Stimulated activated CD8-positive, alpha-beta memory T cell treated with anti-CD3 and anti-CD28 coated beads, Interleukin-2, amount 100 ng/mL, for 48 hours (primary cell): Measurements from ENCODE around the gene ACTL7A.

ENCODE experiments used
- DNase-seq, 2 donors: peaks; one replicate each; pipeline ENCODE4 v3.0.0-alpha.2; 2020; ENCODE audit warnings: low read depth in 2 of 2

ACTL7A gene

DNA sequence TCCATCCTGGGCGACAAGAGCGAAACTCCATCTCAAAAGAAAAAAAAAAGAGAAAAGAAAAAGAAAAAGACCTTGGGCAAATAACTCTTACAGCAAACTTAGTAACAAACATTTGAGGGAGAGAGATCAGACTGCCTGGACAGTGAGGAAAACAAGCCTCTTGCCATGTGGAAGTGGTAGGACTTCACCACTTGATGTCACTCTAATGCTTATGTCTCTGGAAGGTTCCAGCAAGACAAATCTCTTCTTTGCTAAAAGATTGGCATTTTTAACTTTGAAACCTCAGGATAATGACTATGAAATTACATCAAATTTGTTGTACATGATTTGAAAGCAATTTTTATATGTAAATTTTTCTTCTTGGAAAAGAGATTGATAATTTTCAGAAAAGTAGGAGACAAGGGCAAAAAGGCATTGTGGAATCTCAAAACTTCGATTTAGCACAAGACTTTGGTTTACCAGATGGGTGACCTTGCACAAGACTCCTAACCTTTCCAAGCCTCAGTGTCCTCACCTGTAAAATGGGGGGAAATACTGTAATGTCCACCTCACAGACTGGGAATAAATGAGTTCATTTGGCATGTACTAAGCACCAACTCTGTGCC, 11.7 kb upstream of the ACTL7A start:
- no peak for DNase-seq

DNA sequence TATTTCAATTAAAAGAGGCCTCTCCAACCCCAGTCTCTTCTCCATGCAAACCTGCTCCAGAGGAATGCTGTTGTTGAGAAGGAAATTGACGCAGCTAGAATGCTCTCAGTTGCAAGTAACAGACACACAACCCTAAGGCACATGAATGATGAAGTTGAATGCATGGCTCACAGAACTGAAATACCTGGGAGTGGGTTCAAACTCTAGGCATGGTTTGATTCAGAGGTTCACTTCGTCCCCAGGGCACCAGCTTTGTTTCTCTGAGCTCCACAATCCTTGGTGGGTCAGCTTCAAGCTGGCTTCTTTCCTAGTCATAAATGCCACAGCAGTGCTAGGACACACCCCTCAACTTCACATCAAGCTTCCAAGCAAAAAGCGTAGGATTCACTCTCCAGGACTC, 10.9 kb upstream of the ACTL7A start:
- no peak for DNase-seq

DNA sequence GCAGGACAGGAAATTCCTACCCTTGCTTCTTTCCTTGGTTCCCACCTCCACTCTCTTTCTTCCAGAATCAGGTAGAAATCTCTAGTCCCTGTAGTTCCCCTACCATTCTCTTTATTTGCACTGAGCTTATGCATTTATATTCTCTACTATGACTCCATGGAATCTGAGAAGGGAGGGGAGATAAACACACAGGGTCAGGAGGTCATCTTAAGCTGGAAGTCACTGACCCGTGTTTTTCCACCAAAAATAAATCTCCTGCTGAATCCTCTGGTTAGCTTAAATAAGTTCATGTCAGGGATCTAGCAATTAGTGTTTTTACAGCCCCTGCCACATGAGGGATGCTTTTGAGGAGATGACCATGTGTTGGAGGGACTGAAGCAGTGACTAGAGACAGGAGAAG, 10.0 kb upstream of the ACTL7A start:
- no peak for DNase-seq

DNA sequence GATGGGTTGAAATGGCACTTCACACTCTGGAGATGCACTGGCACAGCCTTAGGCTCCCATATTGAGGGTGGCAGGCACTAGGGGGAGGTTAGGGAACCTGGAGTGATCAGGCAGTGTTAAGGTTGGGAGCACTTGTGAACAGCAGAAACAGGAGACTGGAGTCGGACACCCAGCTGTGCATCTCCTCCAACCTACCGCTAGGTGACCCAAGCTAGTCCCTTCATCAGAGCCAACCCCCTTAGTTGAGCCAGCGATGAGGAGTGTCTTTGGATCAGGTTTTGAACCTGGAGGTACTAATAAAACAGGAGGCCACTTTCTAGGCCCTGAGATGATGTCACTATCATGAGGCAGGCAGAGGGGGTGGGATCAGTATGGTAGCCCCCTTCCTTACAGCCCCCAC, 8.0 kb upstream of the ACTL7A start:
- no peak for DNase-seq

DNA sequence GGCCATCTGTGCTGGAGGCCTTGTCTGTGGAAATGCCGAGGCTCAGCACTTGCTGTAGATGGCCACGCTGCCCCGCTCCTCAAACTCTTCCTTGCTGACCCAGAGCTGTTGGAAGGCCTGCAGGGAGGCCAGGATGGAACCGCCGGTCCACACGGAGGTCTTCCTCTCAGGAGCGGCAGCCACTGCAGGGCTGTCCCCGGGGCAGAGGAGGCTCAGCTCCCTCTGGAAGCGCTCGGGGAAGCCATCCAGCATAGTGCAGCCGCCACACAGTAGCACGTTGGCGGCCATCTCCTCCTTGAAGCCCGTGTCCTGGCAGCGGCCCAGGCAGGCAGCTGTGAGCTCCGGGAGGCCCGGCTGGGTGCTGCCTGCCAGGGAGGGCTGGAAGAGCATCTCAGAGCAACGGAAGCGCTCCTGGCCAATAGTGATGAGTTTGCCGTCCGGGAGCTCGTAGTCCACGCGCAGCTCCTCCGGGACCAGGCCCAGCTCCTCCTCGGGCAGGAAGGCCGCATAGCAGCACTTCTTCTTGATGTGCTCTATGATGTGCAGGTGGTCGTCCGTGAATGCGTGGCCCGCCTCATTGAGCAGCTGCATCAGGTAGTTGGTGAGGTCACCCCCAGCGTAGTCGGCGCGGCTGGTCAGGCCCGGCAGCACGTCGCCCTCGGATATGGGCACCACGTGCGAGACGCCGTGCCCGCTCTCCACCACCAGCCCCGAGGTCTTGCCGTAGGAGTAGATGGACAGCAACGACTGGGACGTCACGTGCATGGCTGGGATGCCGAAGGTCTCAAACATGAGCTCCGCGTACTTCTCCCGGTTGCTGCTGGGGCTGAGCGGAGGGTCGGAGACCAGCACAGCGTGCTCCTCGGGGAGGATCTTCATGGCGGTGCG, 7.2 kb upstream of the ACTL7A start:
- no peak for DNase-seq

DNA sequence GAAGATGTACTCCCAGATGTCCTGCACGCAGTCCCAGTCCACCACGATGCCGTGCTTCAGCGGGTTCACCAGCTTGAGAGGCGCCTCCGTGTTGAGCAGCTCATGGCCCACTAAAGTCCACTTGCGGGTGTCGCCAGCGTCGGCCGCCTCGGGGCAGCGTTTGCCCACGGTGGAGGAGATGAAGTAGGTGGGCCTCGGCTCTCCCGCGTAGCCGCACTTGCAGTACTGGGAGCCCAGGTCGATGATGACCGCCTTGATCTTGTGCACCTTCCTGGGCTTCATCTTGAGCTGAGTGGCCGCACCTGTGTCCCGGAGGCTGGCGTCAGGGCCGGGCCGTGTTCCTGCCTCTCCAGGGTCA, 6.6 kb upstream of the ACTL7A start:
- DNase-seq, result no peak

DNA sequence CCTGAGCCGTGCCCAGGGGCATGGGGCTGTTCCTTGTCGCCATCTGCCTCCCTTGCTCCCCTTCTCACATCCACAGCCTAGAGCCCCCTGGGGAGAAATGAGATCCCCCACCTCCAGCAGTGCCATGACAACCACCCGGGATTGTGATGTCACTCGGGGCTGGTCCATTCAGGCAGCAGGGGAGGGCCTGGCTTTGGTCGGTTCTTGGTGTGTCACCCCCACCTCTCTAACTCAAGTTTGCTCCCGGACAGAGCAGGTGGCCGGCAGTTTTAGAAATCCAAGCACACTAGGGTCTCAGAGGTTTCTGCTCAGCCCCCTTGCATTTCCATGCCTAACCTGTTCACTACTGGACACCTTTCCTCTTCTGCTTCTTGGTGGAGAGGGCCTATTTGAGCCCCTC, 6.2 kb upstream of the ACTL7A start, which contains the start of gene ACTL7B:
ACTL7B (minus strand) TSS at position 99 of the 400 bp plus-strand sequence; CDS start at position 43, 56 bp downstream.
- no peak for DNase-seq

DNA sequence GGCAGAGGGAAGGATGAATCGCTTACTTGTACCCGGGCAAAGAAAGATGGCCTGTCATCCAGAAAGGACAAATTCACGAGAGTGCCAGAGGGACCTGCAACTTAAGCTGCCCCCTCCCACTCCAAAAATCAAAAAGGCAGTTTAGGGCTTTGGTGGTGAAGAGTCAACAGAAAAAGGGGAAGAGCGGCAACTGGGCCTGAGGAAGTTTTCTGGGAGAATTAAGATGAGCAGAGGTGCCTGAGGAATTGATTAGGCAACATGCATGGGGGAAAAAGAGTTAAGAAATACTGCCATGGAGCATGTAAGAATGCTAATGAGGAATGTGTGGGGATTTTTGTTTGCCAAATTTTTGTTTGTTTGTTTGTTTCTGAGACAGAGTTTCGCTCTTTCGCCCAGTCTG, 4.5 kb upstream of the ACTL7A start:
- no peak for DNase-seq

DNA sequence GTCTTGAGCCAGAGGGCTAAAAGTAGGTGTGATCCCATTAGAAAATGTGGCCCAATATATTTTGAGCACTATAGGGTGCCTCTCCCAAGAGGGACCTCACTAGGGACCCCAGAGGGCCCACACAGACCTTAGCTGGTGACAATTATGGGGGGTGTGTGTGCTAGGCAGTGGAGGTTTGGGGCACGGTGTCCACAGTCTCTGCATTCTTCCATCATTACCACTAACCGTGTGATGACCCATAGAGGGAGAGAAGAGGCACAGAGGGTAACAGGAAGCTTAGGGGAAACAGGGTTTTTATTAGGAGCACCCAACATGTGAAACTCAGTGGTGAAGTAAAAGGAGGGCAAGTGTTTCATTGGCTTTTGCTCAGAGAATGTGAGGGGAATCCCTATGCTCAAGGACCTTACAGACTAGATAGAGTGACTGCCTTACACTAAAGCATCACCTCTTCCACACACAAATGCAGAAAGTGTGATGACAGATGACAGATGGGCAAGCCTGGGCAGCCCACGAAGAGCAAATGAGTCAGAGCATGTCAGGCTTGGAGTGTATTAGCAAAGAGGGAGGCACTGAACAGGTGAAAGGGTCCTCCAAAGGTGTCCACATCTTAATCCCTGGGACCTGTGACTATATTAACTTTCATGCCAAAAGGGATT, 2.5 kb upstream of the ACTL7A start:
- no peak for DNase-seq

DNA sequence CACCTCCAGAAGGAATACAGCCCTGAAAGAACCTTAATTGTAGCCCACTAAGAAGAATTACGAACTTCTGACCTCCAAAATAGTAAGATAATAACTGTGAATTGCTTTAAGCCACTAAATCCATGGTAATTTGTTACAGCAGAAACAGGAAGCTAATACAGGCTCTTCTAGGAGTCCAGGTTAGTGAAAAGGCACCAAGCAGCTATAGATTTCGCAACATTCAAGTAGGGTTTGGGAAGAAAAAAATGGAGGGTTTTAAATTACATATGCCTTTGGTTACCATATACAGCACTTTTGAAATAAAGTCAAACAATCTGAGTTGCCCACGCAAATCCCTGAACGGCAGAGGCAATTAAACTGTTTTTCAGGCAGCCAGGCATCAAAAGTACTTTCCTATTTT, 1.7 kb upstream of the ACTL7A start:
- DNase-seq, result no peak

DNA sequence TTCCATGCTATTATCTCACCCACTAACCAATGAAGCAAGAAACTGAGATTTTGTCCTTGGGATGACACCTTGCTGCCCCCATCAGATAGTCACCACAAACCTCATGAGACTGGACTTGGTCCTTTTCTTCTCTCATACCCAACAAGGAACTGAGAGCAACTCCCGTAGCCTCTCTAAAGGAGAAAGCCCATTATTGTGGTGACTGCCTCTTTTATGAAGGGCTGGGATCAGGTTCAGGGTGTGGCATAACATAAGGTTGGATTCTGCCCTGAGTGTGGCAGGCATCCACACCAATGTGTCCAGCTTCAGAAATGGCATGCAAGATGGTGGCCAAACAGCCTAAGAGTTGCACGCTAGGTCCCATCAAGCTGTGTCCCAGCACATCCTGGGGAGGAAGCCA, 1.3 kb upstream of the ACTL7A start:
- no peak for DNase-seq

DNA sequence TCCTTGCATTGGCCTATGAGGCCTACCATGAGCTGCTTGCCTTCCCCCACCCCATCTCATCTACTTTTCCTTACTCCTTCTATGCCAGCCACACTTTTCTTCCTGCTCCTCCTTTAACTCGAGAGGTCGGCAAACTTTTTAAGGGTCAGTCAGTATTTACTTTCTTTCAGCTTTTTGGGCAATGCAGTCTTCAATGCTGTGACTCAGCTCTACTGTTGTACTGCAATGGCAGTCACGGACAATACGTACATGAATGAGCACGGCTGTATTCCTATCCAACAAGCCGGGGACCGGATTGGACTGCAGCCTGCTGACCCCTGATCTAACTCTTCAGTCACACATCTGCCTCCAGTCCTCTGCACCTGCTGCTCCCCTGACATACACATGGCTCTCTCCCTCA, 602 bp upstream of the ACTL7A start:
- DNase-seq, result no peak

DNA sequence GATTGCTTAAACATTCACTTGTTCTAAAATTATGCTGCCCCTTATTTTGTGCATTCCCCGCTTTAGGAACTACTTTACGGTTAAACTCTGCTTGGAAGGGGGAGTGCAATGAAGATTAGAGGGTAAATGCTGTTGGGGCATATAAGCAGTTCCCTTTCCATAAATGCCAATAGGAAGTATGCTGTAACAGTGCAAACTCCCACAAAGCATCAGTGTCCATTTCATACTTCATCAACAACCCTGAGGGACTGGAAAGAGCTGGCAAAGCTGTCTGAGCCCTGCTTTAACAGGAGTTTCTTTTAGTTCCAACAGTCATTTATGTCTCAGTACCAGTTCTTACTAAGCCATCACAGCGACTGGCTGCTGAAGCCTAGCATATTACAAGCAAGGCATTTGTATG, 1.8 kb downstream of the ACTL7A start:
- no peak for DNase-seq

DNA sequence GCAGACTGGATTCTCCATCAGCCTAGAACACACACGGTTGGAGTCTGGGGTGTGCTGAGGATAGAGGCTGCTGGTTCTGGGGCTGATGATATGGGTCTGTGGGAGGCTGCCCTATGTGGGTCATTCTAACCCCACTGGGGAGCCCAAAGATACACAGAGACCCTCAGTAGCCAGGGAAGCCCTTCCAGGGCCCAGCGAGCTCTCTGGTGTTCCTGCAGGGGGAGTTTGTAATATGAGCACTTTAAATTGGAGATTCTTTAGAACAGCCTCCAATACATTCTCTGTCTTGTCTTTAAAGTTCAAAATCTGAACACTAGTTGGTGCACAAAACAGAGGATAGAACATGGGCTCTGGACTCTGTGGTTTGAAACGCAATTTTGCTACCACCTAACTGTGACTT, 2.4 kb downstream of the ACTL7A start:
- no peak for DNase-seq

DNA sequence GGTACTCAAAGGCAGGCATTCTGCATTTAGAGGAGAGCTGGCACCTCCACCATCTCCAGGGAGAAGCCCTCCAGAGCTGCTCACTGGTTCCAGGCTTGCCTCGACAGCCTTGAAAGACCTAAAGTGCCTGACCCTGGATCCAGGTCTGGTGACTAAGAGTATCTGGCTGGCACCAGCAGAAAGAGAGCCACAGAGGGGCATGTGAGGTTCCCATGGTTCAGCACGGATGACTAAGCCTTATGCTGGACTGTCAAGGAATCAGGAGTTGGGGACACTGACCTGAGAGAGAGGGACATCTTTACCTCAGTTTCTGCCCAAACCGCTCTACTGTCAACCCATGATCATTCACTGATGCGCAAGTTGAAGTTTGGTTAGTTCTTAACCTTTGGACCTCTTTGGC, 3.0 kb downstream of the ACTL7A start:
- DNase-seq, result no peak

DNA sequence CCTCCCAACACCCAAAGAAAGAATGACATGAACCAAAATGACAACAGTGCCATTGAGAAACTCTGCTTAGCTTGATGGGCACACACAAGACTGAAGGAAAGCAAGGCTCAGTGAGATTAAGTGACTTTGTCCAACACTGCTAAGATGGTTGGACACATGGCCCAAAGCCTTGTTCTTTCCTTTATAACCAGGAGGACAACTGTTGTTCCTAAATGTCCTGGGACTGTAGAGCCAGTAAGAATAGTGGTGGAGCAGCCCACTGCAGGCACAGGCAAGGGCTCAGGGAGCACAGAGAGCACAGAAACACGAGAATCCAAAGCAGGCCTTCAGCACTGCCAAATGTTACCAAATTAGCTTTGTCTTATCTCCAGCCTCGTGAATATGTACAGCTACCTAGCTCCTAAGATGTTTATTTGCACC, 3.9 kb downstream of the ACTL7A start:
- DNase-seq, result no peak

DNA sequence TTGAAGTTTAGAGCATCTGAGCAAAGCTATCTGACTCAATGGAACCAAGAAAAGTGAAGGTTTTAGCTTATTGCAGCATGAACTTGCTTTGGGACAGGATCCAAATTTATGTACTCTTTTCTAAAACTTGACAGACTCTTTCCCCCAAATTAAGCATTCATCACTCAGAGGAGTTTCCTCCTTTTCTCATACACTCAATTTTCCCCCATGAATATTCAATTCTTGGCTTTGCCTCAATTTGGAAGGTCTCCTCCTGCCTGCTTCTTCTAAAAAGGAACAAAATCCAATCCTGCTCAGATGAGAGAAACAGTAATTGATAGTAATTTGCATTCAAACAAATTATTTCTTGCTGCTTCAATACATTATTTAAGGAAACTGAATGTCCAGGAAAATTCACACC, 5.0 kb downstream of the ACTL7A start:
- DNase-seq, result no peak

DNA sequence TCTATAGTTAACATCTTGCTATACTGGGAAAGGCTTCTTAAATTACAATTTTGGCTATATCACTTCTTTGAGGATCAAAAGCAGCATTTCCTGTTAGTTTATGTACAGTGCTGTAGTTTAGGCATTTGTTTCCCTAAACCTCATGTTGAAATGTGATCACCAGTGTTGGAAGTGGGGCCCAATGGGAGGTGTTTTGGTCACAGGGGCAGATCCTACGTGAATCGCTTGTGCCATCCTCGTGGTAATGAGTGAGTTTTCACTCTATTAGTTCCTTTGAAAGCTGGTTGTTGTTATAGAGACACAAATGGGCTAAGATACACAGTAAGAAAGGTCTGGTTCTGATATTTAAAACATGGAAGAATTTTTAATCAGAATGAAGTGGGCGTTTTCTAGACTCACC, 5.8 kb downstream of the ACTL7A start:
- no peak for DNase-seq

DNA sequence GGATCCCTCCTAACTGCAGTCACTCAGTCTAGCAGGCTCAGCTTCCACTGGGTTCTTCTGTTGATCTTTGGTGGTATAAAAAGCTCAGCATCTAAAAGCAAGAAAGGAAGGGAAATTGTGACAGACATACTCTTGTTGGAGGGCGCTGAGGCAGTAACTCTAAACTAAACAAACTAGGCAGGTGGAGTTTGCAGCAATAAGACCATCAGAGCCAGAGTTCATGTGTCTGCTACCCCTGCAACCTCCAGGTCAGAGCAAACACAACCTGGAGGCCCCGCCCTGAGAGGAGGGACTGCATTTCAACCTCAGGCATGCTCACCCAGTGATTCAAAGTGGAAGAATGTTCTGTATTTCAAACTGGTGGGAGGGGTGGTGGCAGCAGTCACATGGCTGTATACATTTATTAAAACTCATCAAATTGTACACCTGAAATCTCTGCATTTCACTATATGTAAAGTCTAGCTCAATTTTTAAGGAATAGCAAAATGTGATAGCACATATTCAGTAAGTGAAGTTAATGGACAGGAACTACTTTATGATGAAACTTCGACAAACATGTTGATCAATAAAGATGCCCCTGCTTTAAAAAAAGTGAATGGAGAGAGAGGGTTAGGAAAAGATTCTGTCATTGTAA, 7.1 kb downstream of the ACTL7A start:
- DNase-seq, result no peak

DNA sequence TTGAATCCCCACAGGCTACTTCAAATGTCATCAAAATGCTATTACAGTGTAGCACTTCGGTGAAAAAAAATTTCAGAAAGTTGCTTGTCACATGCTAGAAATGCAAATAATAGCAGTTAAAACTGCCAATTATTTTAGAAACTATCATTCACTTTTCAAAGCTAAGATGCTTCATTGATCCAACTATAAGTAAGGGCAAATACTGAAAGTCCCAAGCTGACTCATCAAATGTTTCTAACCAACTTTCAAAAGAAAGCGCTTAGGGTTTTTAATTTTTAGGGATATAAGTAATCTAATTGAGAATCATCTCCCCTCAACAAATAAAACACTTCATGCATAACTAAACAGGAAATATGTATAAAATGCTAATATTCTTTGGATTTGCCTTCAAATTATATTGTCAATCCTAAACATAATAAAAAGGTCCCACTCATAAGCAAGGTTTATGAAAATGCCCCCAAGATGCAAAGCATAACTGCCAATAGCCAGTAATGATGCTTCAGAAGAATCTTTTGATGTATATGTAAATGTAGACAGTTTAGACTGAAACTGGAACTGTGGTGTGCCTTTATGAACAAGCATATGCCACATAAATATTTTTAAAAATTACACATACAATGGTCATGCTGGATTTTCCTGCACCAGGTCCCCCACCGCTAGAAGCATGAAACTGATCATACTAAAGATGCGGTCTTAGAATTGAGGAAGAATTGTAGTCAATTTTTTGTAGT, 12.2 kb downstream of the ACTL7A start:
- DNase-seq, result no peak

DNA sequence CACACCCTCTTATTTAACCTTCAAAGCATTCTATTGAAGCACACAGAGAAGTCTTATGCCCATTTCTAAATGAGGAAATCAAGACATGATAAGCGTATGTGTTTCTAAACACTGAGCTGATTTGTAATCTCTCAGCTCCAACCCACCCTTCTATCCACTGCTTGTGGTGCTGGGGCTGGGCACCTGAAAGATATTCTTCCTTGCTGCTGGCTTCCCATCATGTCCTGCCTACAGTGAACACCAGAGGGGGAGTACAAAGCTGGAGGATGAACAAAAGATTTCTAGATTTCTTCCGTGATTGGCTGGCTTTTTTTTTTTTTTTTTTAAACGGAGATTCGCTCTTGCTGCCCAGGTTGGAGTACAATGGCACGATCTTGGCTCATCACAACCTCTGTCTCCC, 14.4 kb downstream of the ACTL7A start:
- no peak for DNase-seq

DNA sequence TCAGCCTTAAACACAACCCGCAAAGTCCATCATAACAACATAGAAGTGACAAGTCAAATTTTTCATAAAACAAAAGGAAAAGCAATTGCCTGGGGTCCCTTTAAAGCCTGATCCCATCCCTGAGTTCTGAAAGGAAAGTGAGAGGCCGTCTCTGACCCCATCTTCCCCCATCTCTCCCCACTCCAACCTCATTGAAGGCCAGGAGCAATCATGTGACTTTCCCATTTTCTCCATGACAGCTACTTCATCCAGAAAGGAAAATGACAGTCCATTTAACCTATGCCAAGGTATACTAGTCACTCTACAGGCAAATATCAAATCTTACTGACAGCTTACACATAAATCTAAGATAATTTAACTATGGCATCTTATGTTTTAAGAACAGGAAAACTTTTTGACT, 15.5 kb downstream of the ACTL7A start:
- no peak for DNase-seq
